Activated CD4-positive, alpha-beta T cell treated with anti-CD3 and anti-CD28 coated beads, Interleukin-2, amount 10 ng/mL, durations not matched to agents 24 days and 14 days (primary cell): ENCODE results near the gene PYCR2. TPM values are rescaled to one million over a fixed set of nuclear protein-coding genes. Genes with fewer than 3 reads are reported as not detected.

ENCODE experiments used
- DNase-seq: peaks from one replicate; pipeline ENCODE4 v3.0.0; 2022
- H3K27ac Mint-ChIP-seq: one replicate; pipeline ENCODE4 v1.8.0; 2022; ENCODE audit warnings: mild to moderate bottlenecking, mixed read lengths
- H3K27me3 Mint-ChIP-seq: one replicate; pipeline ENCODE4 v1.8.0; 2022; ENCODE audit warnings: mixed read lengths
- H3K36me3 Mint-ChIP-seq: one replicate; pipeline ENCODE4 v1.8.0; 2022; ENCODE audit warnings: low read depth, mild to moderate bottlenecking, mixed read lengths
- H3K4me1 Mint-ChIP-seq: one replicate; pipeline ENCODE4 v1.8.0; 2021; ENCODE audit warnings: mixed read lengths
- H3K4me3 Mint-ChIP-seq: one replicate; pipeline ENCODE4 v1.8.0; 2022; ENCODE audit warnings: mild to moderate bottlenecking, moderate library complexity, mixed read lengths
- H3K9me3 Mint-ChIP-seq: one replicate; pipeline ENCODE4 v1.8.0; 2021; ENCODE audit warnings: mixed read lengths
- intact Hi-C: fragments of 100-400 bp; cut with micrococcal nuclease; formaldehyde crosslinking; loops from one replicate; pipeline ENCODE4 v1.15.1; 2023
- total RNA-seq: library from RNA; stranded (reverse); gene quantifications from 2 replicates; pipeline ENCODE4 v1.2.3, GENCODE V29; 2022

PYCR2 gene
- total RNA-seq, 1 donor from 2014 or later, result 144 TPM

GRCh38 chr1:225921734-225922709 is 2.0 kb downstream of the PYCR2 start:
- peaks cover 36% of the 10 kb centered on the region for H3K4me1 Mint-ChIP-seq
- no peak overlapping the region for H3K27ac Mint-ChIP-seq
- no peak for DNase-seq
- H3K27me3 Mint-ChIP-seq, result no peaks in the 10 kb centered on the region
- peak overlapping the region; percentile 97 for H3K4me3 Mint-ChIP-seq
- H3K9me3 Mint-ChIP-seq, result no peaks in the 10 kb centered on the region
- intact Hi-C loops, result loop anchor here (5.0 kb wide), 1 partner anchor 55 kb away; no protein-coding TSS in a partner anchor
- peaks cover 44% of the 10 kb centered on the region for H3K36me3 Mint-ChIP-seq

DNA sequence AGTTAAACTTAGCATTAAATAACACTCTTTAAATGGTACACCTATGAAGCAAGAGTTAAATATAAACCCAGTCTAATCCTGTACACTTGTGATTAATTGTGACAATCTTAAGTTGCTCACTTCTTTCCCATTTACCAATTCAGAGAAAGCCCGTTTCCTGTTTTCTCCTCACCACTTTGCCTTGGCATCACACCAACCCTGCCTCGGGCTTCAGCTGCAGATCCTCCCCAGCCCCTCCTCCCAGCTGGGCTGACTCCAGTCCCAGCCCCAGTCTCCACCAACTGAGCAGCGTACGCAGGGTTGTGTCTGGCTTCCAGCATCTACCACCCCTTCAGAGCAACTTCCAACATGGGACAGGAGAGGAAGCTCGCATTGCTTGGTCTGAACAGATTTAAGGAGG is 4.1 kb downstream of the PYCR2 start:
- Mint-ChIP-seq H3K4me1 (peaks cover 28% of the 10 kb centered on the region), H3K4me3 (peak overlapping the region; percentile 56), H3K9me3 (no peaks in the 10 kb centered on the region), H3K27me3 (no peaks in the 10 kb centered on the region), H3K36me3 (peaks cover 48% of the 10 kb centered on the region), H3K27ac (peak overlapping the region; percentile 42)
- DNase-seq, result no peak
- intact Hi-C loops, result loop anchor here (5.0 to 10.0 kb wide), 2 partner anchors 57 to 265 kb away; partner anchors contain the start of gene ENAH

DNA sequence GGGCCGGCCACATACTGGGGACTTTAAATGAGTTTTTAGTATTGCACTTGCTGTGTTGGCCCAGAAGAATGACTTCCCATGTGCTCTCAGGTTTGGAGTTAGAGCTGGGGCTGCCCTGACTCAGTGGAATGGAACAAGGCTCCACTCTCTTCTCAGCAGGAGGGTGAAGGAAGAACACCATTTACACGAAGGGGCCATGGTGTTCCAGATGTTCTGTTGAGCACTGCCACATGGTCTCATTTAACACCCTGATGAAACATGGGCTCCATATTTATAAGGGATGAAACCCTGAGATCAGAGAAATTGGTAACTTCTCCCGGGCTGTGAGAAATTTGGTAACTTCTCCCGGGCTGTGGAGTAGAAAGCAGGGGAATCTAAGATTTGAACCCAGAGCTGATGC is 5.8 kb downstream of the PYCR2 start:
- Mint-ChIP-seq H3K36me3 (peaks cover 45% of the 10 kb centered on the region), H3K9me3 (no peaks in the 10 kb centered on the region), H3K27ac (no peak overlapping the region), H3K27me3 (no peaks in the 10 kb centered on the region), H3K4me3 (no peak overlapping the region), H3K4me1 (peaks cover 28% of the 10 kb centered on the region)
- no peak for DNase-seq
- intact Hi-C loops, result loop anchor here (10.0 kb wide), 1 partner anchor 263 kb away; the partner anchor contains the start of gene ENAH

DNA sequence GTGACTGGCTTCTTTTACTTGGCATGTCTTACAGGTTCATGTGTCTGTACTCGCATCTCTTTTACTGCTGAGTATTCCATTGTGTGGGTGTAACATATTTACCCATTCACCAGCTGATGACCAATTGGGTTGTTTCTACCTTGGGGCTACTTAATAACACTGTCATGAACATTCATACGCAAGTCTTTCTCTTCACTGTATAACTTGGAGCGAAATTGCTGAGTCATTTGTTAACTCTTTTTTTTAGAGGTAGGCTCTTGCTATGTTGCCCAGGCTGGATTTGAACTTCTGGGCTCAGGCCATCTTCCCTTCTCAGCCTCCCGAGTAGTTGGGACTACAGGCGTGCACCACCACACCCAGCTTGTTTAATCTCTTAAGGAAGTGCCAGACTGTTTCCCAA is 6.5 kb downstream of the PYCR2 start:
- no peak overlapping the region for H3K27ac Mint-ChIP-seq
- H3K4me1 Mint-ChIP-seq, result peaks cover 23% of the 10 kb centered on the region
- no peaks in the 10 kb centered on the region for H3K27me3 Mint-ChIP-seq
- no peak for DNase-seq
- no peaks in the 10 kb centered on the region for H3K9me3 Mint-ChIP-seq
- H3K36me3 Mint-ChIP-seq, result peaks cover 42% of the 10 kb centered on the region
- intact Hi-C loops, result loop anchor here (10.0 kb wide), 1 partner anchor 263 kb away; the partner anchor contains the start of gene ENAH
- H3K4me3 Mint-ChIP-seq, result no peak overlapping the region

DNA sequence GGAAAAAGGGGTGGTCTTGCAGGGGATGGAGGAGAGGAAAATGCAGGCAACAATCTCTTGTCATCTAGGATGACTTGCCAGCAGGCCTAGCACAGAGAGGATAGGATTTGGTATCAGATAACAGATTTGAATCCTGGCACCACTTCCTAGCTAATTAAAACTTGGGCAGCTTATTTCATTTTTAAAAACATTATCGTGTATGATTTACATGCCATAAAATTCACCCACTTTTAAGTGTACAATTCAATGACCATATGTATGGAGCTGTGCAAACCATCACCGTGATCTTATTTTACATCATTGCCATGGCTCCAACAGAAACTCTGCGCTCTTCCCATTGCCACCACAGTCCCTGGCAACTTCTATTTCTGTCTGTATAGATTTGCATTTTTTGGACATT is 6.9 kb downstream of the PYCR2 start:
- no peaks in the 10 kb centered on the region for H3K27me3 Mint-ChIP-seq
- intact Hi-C loops, result loop anchor here (10.0 kb wide), 1 partner anchor 262 kb away; the partner anchor contains the start of gene ENAH
- H3K4me3 Mint-ChIP-seq, result no peak overlapping the region
- H3K36me3 Mint-ChIP-seq, result peaks cover 40% of the 10 kb centered on the region
- no peak for DNase-seq
- no peak overlapping the region for H3K27ac Mint-ChIP-seq
- H3K4me1 Mint-ChIP-seq, result peaks cover 21% of the 10 kb centered on the region
- no peaks in the 10 kb centered on the region for H3K9me3 Mint-ChIP-seq

DNA sequence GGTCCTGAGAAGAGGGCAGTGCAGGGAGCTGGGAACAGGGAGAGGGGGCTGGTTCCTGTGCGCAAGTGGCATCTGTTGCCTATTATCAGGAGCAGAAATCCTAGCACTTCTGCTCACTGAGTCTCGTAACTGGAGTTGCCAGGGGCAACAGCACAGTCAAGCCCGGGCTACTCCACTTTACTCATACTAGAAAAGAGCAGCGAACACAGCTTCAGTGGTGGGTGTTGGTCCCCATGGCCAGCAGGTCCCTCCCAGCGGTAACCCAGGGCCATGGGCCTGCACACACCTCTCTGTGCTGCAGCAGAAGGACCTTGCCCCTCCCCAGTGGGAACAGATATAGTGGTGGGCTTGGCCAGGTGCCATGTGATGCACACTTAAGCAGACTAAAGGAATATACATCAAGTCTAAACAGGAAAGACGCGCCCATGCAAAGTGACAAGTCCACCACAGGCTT is 8.5 kb downstream of the PYCR2 start:
- H3K36me3 Mint-ChIP-seq, result peaks cover 30% of the 10 kb centered on the region
- no peaks in the 10 kb centered on the region for H3K9me3 Mint-ChIP-seq
- H3K4me1 Mint-ChIP-seq, result peaks cover 17% of the 10 kb centered on the region
- no peak overlapping the region for H3K4me3 Mint-ChIP-seq
- intact Hi-C loops, result loop anchor here (10.0 kb wide), 1 partner anchor 261 kb away; the partner anchor contains the start of gene ENAH
- no peak for DNase-seq
- no peak overlapping the region for H3K27ac Mint-ChIP-seq
- H3K27me3 Mint-ChIP-seq, result peaks cover 3% of the 10 kb centered on the region

DNA sequence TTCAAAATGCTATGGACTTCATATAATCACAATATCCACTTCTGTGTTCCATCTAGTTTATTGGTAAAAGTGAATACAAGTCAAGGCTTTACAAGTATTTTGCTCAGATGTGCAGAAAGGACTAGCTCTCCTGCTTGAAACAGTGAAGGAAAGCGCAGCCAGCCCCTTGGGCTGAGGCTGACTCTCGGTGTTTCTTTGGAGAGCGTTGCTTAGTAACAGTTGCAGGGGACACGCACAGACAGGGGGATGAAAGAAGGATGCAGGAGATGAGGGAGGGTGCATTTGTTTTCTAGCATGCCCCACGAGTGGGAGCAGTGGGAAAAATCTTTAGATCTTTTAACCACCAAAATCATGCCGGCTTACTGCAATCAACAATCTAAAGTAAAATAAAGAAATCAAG is 9.1 kb downstream of the PYCR2 start:
- Mint-ChIP-seq H3K4me1 (peaks cover 14% of the 10 kb centered on the region), H3K36me3 (peaks cover 25% of the 10 kb centered on the region), H3K9me3 (no peaks in the 10 kb centered on the region), H3K4me3 (no peak overlapping the region), H3K27ac (no peak overlapping the region), H3K27me3 (peaks cover 3% of the 10 kb centered on the region)
- intact Hi-C loops, result loop anchor here (5.0 to 10.0 kb wide), 2 partner anchors 260 to 363 kb away; partner anchors contain the start of gene ENAH
- no peak for DNase-seq

DNA sequence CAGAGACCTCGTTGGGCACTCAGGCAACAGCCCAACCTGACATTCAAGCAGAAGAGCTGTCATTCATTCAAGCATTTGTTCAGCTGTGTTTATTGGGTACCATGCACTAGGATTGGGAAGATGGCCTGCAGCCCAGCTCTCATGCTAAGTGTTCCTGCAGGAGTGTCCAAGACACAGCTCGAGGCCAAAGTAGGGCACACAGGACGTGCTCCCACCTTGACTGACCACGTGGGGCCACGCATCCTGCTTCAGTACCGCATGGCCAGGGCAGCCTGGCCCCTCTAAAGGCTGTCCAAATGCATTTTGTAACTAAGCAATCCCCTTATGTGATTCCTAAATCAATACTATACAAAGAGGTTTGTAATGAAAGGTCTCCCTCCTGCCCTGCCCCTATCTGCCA is 9.7 kb downstream of the PYCR2 start:
- Mint-ChIP-seq H3K4me1 (peaks cover 14% of the 10 kb centered on the region), H3K27me3 (peaks cover 6% of the 10 kb centered on the region)
- intact Hi-C loops, result loop anchor here (5.0 to 10.0 kb wide), 2 partner anchors 260 to 362 kb away; partner anchors contain the start of gene ENAH

DNA sequence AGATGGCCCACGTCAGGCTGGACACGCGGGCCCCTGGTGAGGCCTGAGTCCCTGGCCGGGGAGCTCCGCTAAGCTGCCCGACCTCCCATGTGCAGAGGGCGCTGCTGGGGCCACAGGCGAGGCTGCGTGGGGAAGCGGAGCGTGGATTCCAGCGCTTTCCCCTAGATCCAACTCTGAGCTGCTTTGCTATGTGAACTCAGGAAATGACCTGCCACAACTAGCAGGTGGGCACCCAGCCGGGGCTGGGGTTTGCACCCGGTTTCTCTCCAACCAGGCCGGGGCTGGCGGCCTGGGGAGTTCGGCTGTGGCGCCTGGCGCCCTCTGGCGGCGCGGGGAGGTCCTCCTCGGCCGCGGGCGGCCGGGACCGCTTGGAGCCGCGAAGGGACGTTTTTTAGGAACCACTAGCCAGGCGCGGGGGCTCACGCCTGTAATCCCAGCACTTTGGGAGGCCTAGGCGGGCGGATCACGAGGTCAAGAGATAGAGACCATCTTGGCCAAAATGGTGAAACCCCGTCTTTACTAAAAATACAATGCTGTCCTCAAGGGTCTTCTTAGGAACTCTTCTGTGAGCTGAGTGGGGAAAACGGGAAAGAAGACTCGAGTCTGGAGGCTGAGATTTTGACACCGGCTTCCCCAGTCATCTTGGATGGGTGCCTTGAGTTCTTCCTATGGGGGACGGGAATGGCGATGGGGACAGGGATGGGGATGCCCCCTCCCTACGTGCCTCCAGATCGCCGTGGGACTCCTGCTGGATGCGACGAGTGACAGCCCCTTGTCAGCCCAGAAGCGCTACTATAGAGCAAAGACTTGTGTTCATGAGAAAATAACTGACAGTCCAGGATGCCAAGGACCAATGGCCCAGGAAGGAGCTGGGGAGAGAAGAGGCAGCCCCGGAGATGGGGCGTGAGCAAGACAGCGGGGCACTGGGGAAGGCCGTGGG is 12.6 kb downstream of the PYCR2 start:
- H3K27ac Mint-ChIP-seq, result no peak overlapping the region
- H3K27me3 Mint-ChIP-seq, result peaks cover 8% of the 10 kb centered on the region
- intact Hi-C loops, result loop anchor here (1.0 to 10.0 kb wide), 4 partner anchors 133 to 436 kb away; partner anchors contain the start of gene ENAH
- H3K36me3 Mint-ChIP-seq, result peaks cover 2% of the 10 kb centered on the region
- DNase-seq, result peak; percentile 93
- no peak overlapping the region for H3K4me3 Mint-ChIP-seq
- H3K4me1 Mint-ChIP-seq, result peaks cover 11% of the 10 kb centered on the region
- H3K9me3 Mint-ChIP-seq, result no peaks in the 10 kb centered on the region

More for the DNA sequence above, 9.7 kb downstream of the PYCR2 start:
- Mint-ChIP-seq H3K4me3 (no peak overlapping the region), H3K27ac (no peak overlapping the region), H3K9me3 (no peaks in the 10 kb centered on the region), H3K36me3 (peaks cover 21% of the 10 kb centered on the region)
- DNase-seq, result no peak

- no peak overlapping the region for H3K27ac Mint-ChIP-seq
- no peaks in the 10 kb centered on the region for H3K36me3 Mint-ChIP-seq
Observed at GRCh38 chr1:225909477-225909876, 14.6 kb downstream of the PYCR2 start.

DNA sequence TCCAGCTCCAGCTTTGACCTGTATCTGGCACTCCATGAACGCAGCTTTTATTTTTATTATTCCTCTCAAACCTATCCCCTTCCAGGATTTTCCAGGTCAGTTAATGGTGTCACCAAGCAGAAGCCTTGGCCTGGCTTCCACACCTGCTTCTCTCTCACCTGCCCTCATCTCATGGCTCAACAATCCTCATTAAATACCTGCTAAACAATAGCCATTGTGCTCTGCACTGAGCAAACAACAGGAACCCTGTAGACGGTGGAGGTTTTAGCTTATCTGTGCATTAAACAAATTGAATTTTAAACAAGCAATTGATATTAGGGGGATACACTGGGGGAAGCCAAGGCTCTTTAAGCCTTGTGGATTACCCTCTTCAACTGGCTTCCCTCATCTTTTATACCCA is 15.3 kb downstream of the PYCR2 start:
- H3K4me3 Mint-ChIP-seq, result no peak overlapping the region
- no peak overlapping the region for H3K27ac Mint-ChIP-seq
- no peaks in the 10 kb centered on the region for H3K36me3 Mint-ChIP-seq
- H3K9me3 Mint-ChIP-seq, result peaks cover under 1% of the 10 kb centered on the region
- DNase-seq, result no peak
- peaks cover 11% of the 10 kb centered on the region for H3K4me1 Mint-ChIP-seq
- H3K27me3 Mint-ChIP-seq, result peaks cover 18% of the 10 kb centered on the region
- intact Hi-C loops, result no loop called here

More at GRCh38 chr1:225909477-225909876, 14.6 kb downstream of the PYCR2 start:
- Mint-ChIP-seq H3K4me3 (no peak overlapping the region), H3K9me3 (no peaks in the 10 kb centered on the region), H3K4me1 (peaks cover 11% of the 10 kb centered on the region), H3K27me3 (peaks cover 14% of the 10 kb centered on the region)
- DNase-seq, result no peak
- intact Hi-C loops, result no loop called here

- intact Hi-C loops, result no loop called here
- H3K4me1 Mint-ChIP-seq, result peaks cover 14% of the 10 kb centered on the region
- H3K27me3 Mint-ChIP-seq, result peaks cover 21% of the 10 kb centered on the region
- DNase-seq, result no peak
- no peaks in the 10 kb centered on the region for H3K36me3 Mint-ChIP-seq
- H3K27ac Mint-ChIP-seq, result no peak overlapping the region
- H3K9me3 Mint-ChIP-seq, result peaks cover 3% of the 10 kb centered on the region
- H3K4me3 Mint-ChIP-seq, result no peak overlapping the region
Observed at GRCh38 chr1:225908013-225908640, 15.9 kb downstream of the PYCR2 start.

DNA sequence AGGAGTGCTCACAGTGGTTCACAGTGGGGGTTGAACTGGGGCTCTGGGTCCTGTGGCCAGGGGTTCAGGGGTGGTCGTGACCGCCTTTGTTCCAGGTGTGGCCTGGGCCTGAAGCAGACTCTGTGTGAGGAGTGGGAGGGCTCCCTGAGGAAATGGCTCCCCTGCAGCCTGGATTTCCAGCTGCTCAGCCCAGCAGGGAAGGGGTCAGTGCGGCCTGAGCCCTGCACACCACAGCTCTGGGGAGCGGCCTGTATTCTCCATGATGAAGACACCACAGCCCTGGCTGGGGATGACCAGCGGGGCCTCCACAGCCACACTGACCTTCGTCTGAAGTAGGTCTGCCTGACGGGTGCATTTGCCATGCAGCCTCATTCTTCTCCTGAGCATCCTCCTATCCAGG is 16.7 kb downstream of the PYCR2 start:
- Mint-ChIP-seq H3K4me1 (peaks cover 14% of the 10 kb centered on the region), H3K27me3 (peaks cover 21% of the 10 kb centered on the region), H3K27ac (no peak overlapping the region), H3K4me3 (no peak overlapping the region), H3K9me3 (peaks cover 3% of the 10 kb centered on the region), H3K36me3 (no peaks in the 10 kb centered on the region)
- intact Hi-C loops, result no loop called here
- no peak for DNase-seq
